WTC11 (cell line): Measurements from ENCODE around the gene TMEM97. TPM values are rescaled to one million over a fixed set of nuclear protein-coding genes. Genes with fewer than 3 reads are reported as not detected.

Experiments
- ATAC-seq: fragments of 200-7000 bp; cut with Tn5 transposase; 2 replicates; pipeline ENCODE4 v1.10.0; 2021; ENCODE audit warnings: mild to moderate bottlenecking, moderate library complexity
- CTCF ChIA-PET: fragments of 300-600 bp; sonication (Branson Sonifier 250); formaldehyde crosslinking; loops from one replicate; lab custom pipeline; 2021; ENCODE audit warnings: antibody characterized with exemption; lab: Charles Lee
- POLR2A ChIA-PET: fragments of 350-600 bp; sonication (Branson Sonifier 250); formaldehyde crosslinking; loops from one replicate; lab custom pipeline; 2021; ENCODE audit warnings: antibody characterized with exemption; lab: Charles Lee
- DNase-seq: peaks from one replicate; pipeline ENCODE4 v3.0.0; 2021; ENCODE audit warnings: low spot score
- H3K27ac Mint-ChIP-seq: 2 replicates; pipeline ENCODE4 v1.8.0; 2021; ENCODE audit warnings: mixed read lengths
- H3K27me3 Mint-ChIP-seq: 2 replicates; pipeline ENCODE4 v1.8.0; 2021; ENCODE audit warnings: low read depth, mild to moderate bottlenecking, moderate library complexity, mixed read lengths
- H3K36me3 Mint-ChIP-seq: 2 replicates; pipeline ENCODE4 v1.8.0; 2021; ENCODE audit warnings: mixed read lengths
- H3K4me1 Mint-ChIP-seq: 2 replicates; pipeline ENCODE4 v1.8.0; 2022; ENCODE audit warnings: mixed read lengths
- H3K4me3 Mint-ChIP-seq: 2 replicates; pipeline ENCODE4 v1.8.0; 2021; ENCODE audit warnings: mild to moderate bottlenecking, moderate library complexity, mixed read lengths
- H3K9me3 Mint-ChIP-seq: 2 replicates; pipeline ENCODE4 v1.8.0; 2021; ENCODE audit warnings: mixed read lengths
- ATF6 ChIP-seq: sonication (generic); formaldehyde crosslinking; IDR thresholded peaks from 2 replicates; pipeline ENCODE4 v1.8.1; 2023; ENCODE audit warnings: mild to moderate bottlenecking, missing genetic modification reagents
- FOXJ3 ChIP-seq: sonication (generic); formaldehyde crosslinking; IDR thresholded peaks from 2 replicates; pipeline ENCODE4 v1.9.0; 2021; ENCODE audit warnings: missing genetic modification reagents, mild to moderate bottlenecking, borderline replicate concordance
- HMGXB4 ChIP-seq: sonication (generic); formaldehyde crosslinking; IDR thresholded peaks from 2 replicates; pipeline ENCODE4 v1.8.1; 2023; ENCODE audit warnings: mild to moderate bottlenecking, moderate library complexity, missing genetic modification reagents
- JUN ChIP-seq: sonication (generic); formaldehyde crosslinking; IDR thresholded peaks from 2 replicates; pipeline ENCODE4 v1.8.0; 2023; ENCODE audit warnings: mild to moderate bottlenecking, missing genetic modification reagents
- KAT7 ChIP-seq: sonication (generic); formaldehyde crosslinking; IDR thresholded peaks from 2 replicates; pipeline ENCODE4 v1.8.1; 2023; ENCODE audit warnings: missing genetic modification reagents, mild to moderate bottlenecking, borderline replicate concordance
- MYBL2 ChIP-seq: sonication (generic); formaldehyde crosslinking; IDR thresholded peaks from 2 replicates; pipeline ENCODE4 v1.8.1; 2023; ENCODE audit warnings: mild to moderate bottlenecking, moderate library complexity, missing genetic modification reagents
- NR2C2 ChIP-seq: sonication (generic); formaldehyde crosslinking; IDR thresholded peaks from 2 replicates; pipeline ENCODE4 v1.8.0; 2022; ENCODE audit warnings: mild to moderate bottlenecking, missing genetic modification reagents
- OVOL2 ChIP-seq: fragments of 250-450 bp; sonication (Bioruptor Pico); IDR thresholded peaks from 2 replicates; pipeline ENCODE4 v1.9.0; 2021; ENCODE audit warnings: mild to moderate bottlenecking, borderline replicate concordance
- PRDM15 ChIP-seq: sonication (generic); formaldehyde crosslinking; IDR thresholded peaks from 2 replicates; pipeline ENCODE4 v1.8.0; 2022; ENCODE audit warnings: missing genetic modification reagents
- PRRX2 ChIP-seq: fragments of 250-450 bp; sonication (Bioruptor Pico); IDR thresholded peaks from 2 replicates; pipeline ENCODE4 v1.8.0; 2021; ENCODE audit warnings: mild to moderate bottlenecking
- SMAD4 ChIP-seq: sonication (generic); formaldehyde crosslinking; IDR thresholded peaks from 2 replicates; pipeline ENCODE4 v1.8.0; 2022; ENCODE audit warnings: mild to moderate bottlenecking, missing genetic modification reagents
- TP53 ChIP-seq: sonication (generic); formaldehyde crosslinking; IDR thresholded peaks from 2 replicates; pipeline ENCODE4 v1.8.1; 2023; ENCODE audit warnings: mild to moderate bottlenecking, missing genetic modification reagents
- ZBTB21 ChIP-seq: sonication (generic); formaldehyde crosslinking; IDR thresholded peaks from 2 replicates; pipeline ENCODE4 v1.8.1; 2023; ENCODE audit warnings: mild to moderate bottlenecking, missing genetic modification reagents, borderline replicate concordance
- ZMAT4 ChIP-seq: fragments of 250-450 bp; sonication (Bioruptor Pico); IDR thresholded peaks from 2 replicates; pipeline ENCODE4 v1.9.0; 2021; ENCODE audit warnings: mild to moderate bottlenecking
- ZNF138 ChIP-seq: sonication (generic); formaldehyde crosslinking; conservative IDR thresholded peaks from 2 replicates; pipeline ENCODE4 v1.8.1; 2022; ENCODE audit warnings: mild to moderate bottlenecking, moderate library complexity, missing genetic modification reagents
- ZNF219 ChIP-seq: sonication (generic); formaldehyde crosslinking; IDR thresholded peaks from 2 replicates; pipeline ENCODE4 v1.8.0; 2023; ENCODE audit warnings: missing genetic modification reagents, mild to moderate bottlenecking, borderline replicate concordance
- ZNF281 ChIP-seq: sonication (generic); formaldehyde crosslinking; IDR thresholded peaks from 2 replicates; pipeline ENCODE4 v1.8.0; 2023; ENCODE audit warnings: mild to moderate bottlenecking, missing genetic modification reagents
- ZNF396 ChIP-seq: fragments of 250-450 bp; sonication (Bioruptor Pico); IDR thresholded peaks from 2 replicates; pipeline ENCODE4 v1.8.0; 2021; ENCODE audit warnings: mild to moderate bottlenecking, moderate library complexity, borderline replicate concordance
- ZNF512 ChIP-seq: sonication (generic); formaldehyde crosslinking; IDR thresholded peaks from 2 replicates; pipeline ENCODE4 v1.8.1; 2022; ENCODE audit warnings: missing genetic modification reagents, borderline replicate concordance
- ZNF671 ChIP-seq: fragments of 250-450 bp; sonication (Bioruptor Pico); IDR thresholded peaks from 2 replicates; pipeline ENCODE4 v1.8.0; 2021; ENCODE audit warnings: mild to moderate bottlenecking
- ZSCAN18 ChIP-seq: fragments of 250-450 bp; sonication (Bioruptor Pico); IDR thresholded peaks from 2 replicates; pipeline ENCODE4 v2.1.2; 2022; ENCODE audit warnings: mild to moderate bottlenecking, moderate library complexity
- total RNA-seq: library from RNA; stranded (reverse); gene quantifications from 3 replicates; pipeline ENCODE4 v1.2.3, GENCODE V29; 2021

TMEM97 gene
- total RNA-seq, 1 experiment from 2014 or later: 68.0 TPM

- TF ChIP-seq ZSCAN18 (CRISPR knock-in tag) (no peak), FOXJ3 (CRISPR knock-in tag) (no peak)
Measured at GRCh38 chr17:28270055-28270454, 48.9 kb upstream of the TMEM97 start (continued).

GRCh38 chr17:28270926-28271325 is 48.1 kb upstream of the TMEM97 start:
- no peak overlapping the region for H3K27ac Mint-ChIP-seq
- H3K4me3 Mint-ChIP-seq: no peak overlapping the region
- H3K4me1 Mint-ChIP-seq: peaks cover 11% of the 10 kb centered on the region
- ChIA-PET CTCF (interaction anchor here (2.8 kb wide), 1 partner anchor 20 kb away, joined by 13 read pairs; no protein-coding TSS in a partner anchor), POLR2A (no interaction called here)
- ATAC-seq (no peak), DNase-seq (no peak)
- peaks cover 53% of the 10 kb centered on the region for H3K9me3 Mint-ChIP-seq
- TF ChIP-seq JUN (CRISPR knock-in tag) (no peak), ZBTB21 (CRISPR knock-in tag) (no peak), ZNF396 (no peak), OVOL2 (CRISPR knock-in tag) (no peak), ZNF138 (CRISPR knock-in tag) (no peak), PRRX2 (CRISPR knock-in tag) (no peak), ZNF281 (CRISPR knock-in tag) (no peak), HMGXB4 (CRISPR knock-in tag) (no peak), ZNF671 (CRISPR knock-in tag) (no peak), SMAD4 (CRISPR knock-in tag) (no peak), NR2C2 (CRISPR knock-in tag) (no peak), PRDM15 (CRISPR knock-in tag) (no peak), TP53 (CRISPR knock-in tag) (no peak)
- peaks cover 10% of the 10 kb centered on the region for H3K27me3 Mint-ChIP-seq
- peaks cover 32% of the 10 kb centered on the region for H3K36me3 Mint-ChIP-seq

GRCh38 chr17:28271431-28271830 is 47.6 kb upstream of the TMEM97 start:
- CTCF ChIA-PET: interaction anchor here (0.7 to 2.8 kb wide), 2 partner anchors 20 to 387 kb away, joined by 5 to 13 read pairs; no protein-coding TSS in a partner anchor
- TF ChIP-seq ZNF512 (no peak), ATF6 (CRISPR knock-in tag) (no peak), KAT7 (CRISPR knock-in tag) (no peak), ZNF219 (CRISPR knock-in tag) (no peak), MYBL2 (CRISPR knock-in tag) (no peak), ZMAT4 (CRISPR knock-in tag) (no peak), OVOL2 (CRISPR knock-in tag) (no peak)
- Mint-ChIP-seq H3K4me1 (peaks cover 11% of the 10 kb centered on the region), H3K4me3 (no peak overlapping the region), H3K27me3 (peaks cover 10% of the 10 kb centered on the region), H3K27ac (no peak overlapping the region), H3K9me3 (peaks cover 48% of the 10 kb centered on the region), H3K36me3 (peaks cover 27% of the 10 kb centered on the region)
- DNase-seq (no peak), ATAC-seq (no peak)
- POLR2A ChIA-PET: no interaction called here
